ENCODE data around the gene TRPM4.

GRCh38 chr19:49152119-49152550, 5.5 kb upstream of the TRPM4 start:
- TF ChIP-seq CTCF (IDR thresholded peaks at IDR 0.05; ENCODE audit: poor library complexity): no peak
- TF ChIP-seq EZH2phosphoT487 (IDR thresholded peaks at IDR 0.05; ENCODE audit: low read depth, severe bottlenecking, unreplicated experiment): no peak
- TF ChIP-seq EZH2 (IDR thresholded peaks at IDR 0.05; ENCODE audit: borderline replicate concordance): no peak

All from hepatocyte (in vitro differentiated cells).